GM18951 (cell line): ENCODE data around the gene BOK.
"Not testable (repeated sequence)": the region's sequence is repeated elsewhere in the genome, so short reads cannot be mapped to it uniquely, and the experiment has no call there.

ENCODE experiments used
- POLR2A ChIP-seq: IDR thresholded peaks from 4 replicates; pipeline ENCODE4 v1.6.1; 2011; ENCODE audit warnings: mild to moderate bottlenecking; ENCODE audit not compliant: insufficient read length, insufficient read depth; ENCODE audit errors: extremely low read depth
- in situ Hi-C: fragments of 300-500 bp; cut with MboI; formaldehyde crosslinking; loops from one replicate; pipeline ENCODE4 v1.12.0; 2022; ENCODE audit warnings: low sequenced_read_pairs, mixed read lengths, inconsistent platforms; ENCODE audit not compliant: unreplicated experiment

Gene BOK

DNA sequence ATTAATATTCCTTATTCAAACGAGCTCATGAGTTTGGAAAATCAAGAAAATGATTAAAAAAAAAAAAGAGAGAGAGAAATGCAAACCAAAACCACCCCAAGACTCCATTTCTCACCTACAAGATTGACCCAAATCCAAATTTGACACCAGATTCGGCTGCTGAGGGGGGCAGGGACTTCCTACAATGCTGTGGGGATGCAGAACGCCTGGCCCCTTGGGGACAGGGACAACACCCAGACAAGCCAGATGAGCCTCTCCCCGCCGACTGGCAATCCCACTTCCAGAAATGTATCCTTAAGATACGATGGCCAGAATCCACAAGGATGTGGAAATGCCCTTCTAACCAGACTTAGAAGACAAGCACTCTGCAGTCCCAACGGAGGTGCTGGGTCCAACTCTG lies 20.7 kb downstream of the BOK start:
- no peak for TF ChIP-seq POLR2A
- in situ Hi-C loops, result no loop called here

GRCh38 chr2:241582328-241582727 lies 23.8 kb downstream of the BOK start:
- in situ Hi-C loops, result no loop called here
- no peak for TF ChIP-seq POLR2A

DNA sequence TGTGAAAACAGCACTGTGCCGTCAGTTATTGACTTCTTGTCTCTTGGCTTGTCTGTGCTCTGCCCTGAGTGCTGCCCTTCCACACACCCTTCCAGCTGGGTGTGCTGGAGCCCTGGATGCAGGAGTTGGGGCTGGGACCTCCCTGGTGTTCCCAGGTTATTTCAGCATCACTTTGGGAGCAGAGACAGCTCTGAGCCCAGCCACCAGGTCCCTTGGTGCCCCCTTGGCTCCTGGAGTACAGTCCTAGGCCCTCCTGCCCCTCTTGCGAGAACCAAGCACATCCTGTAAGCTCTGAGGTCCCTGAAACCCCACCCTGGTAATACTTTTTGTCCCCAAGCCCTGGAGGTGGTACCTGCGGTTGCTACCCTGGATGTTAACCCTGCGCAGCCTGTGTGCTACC lies 24.3 kb downstream of the BOK start:
- in situ Hi-C loops, result no loop called here
- no peak for TF ChIP-seq POLR2A

DNA sequence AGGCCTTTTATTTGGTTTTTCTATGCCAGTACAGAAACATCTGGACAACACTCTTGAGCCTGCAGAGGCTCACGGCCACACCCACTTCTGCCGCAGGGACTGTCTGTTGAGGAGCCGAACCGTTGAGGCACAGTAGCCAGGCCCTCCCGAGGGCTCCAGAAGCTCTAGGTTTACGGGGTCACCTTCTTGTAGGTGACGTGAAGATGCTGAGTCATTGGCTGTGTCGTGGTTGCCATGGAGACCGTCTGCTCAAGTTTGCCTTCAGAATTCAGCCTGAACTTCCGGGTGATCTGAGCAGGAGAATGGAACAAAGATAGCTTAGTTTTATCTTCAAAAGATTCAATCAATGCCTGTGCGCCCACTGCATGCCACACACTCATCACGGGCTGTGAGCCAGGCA lies 25.9 kb downstream of the BOK start:
- in situ Hi-C loops, result no loop called here
- no peak for TF ChIP-seq POLR2A

- TF ChIP-seq POLR2A, result no peak
- in situ Hi-C loops, result no loop called here
These were observed 28.2 kb downstream of the BOK start for GRCh38 chr2:241586564-241587264.

GRCh38 chr2:241589863-241590262 lies 31.3 kb downstream of the BOK start:
- in situ Hi-C loops, result not testable (repeated sequence)

GRCh38 chr2:241590496-241591455 lies 32.2 kb downstream of the BOK start:
- in situ Hi-C loops, result not testable (repeated sequence)

DNA sequence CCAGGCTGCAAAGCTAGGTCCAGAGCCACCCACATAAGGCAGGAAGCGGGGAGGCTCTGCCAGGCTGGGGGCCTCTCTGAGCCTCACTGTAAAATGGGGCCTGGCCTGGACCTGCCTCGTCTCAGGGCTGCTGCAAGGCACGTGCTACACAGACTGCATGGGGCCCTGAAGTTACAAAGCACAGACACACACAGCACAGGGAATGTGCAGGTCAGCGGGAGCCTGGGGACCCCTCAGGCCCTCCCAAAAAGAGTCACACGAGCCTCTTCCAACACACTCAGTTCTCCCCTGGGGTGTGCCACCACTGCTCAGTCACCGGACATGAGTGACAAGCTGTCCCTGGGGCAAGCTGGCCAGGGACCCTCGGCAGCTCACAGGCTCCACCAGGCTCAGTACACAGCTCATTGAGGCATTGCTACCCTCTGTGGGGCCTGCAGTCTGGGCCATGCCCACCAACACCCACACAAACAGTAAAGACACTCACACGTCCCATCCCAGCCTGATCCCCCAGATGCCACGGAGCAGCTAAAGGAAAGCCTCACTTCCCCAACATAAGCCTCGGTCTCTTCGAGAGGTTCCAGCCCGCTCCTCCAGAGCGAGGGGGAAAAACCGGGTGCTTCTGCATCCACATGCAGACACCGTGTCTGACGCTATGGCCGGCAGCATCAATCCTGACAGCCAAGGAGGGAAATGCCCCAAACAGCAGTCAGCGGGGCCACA lies 33.7 kb downstream of the BOK start:
- no peak for TF ChIP-seq POLR2A
- in situ Hi-C loops, result no loop called here

DNA sequence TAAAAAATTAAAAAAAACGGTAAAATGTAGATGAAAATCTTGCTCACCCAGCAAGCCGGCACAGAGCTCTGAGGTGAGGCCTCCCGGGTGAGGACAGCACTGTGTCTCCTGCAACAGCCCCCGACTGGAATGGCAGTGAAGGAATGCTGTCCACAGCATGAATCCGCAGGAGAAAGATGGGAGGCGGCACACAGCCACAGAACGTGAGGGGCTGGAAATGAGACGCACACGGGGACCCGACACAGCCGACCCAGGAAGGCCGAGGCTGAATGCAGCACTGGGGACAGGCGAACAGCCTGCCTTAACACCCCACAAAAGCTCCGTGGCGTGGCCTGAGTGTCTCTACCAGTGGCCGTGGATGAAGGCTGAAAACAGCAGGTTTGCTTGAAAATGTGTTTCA lies 34.7 kb downstream of the BOK start:
- no peak for TF ChIP-seq POLR2A
- in situ Hi-C loops, result no loop called here

- no peak for TF ChIP-seq POLR2A
These were observed 37.1 kb downstream of the BOK start for GRCh38 chr2:241595600-241596140.

DNA sequence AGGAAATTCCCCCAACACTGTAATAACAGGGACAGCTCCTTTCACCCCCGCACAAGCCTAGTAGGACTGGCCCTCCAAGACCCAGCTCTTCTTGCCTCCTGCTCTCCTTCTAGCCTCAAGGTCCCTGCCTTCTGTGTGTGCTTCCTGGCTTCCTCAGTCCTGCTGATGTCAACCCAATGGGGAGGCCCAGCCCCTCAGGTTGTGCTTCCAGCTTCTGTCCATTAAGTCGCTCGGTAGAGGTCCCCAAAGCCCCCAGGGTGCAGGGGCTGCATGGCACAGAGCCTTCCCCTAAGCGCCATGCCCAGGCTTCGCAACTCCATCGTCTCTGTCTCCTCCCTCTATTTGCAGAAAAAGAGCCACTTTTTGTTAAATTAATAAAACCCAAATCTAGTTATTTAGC lies 39.0 kb downstream of the BOK start:
- in situ Hi-C loops, result no loop called here
- no peak for TF ChIP-seq POLR2A

More at GRCh38 chr2:241595600-241596140, 37.1 kb downstream of the BOK start:
- in situ Hi-C loops, result no loop called here

DNA sequence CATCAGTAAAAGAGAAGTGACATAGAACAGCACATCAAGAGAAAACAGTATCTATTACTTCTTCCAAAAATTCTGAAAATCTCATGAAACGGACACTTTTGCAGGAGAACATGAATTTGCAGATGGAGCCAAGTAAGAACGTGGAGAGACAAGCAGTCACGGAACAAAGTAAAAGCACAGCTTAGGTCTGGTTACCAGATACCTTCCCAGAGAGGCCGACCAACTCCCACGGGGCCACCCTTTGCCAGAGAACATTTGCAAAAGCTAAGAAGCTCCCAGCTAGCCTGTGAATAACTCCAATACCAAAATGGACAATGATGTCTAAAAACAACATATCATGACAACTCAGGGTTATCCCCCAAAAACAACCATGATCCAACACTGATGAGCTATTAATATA lies 39.5 kb downstream of the BOK start:
- in situ Hi-C loops, result no loop called here
- TF ChIP-seq POLR2A, result no peak

GRCh38 chr2:241598487-241598886 lies 39.9 kb downstream of the BOK start:
- TF ChIP-seq POLR2A, result no peak
- in situ Hi-C loops, result no loop called here
